Gastroesophageal sphincter (tissue), 3 donors: Measurements from ENCODE around the gene PCDHA6.

Experiments
- EP300 ChIP-seq: sonication (generic); formaldehyde crosslinking; IDR thresholded peaks from one replicate; pipeline ENCODE4 v1.6.1; 2017; ENCODE audit warnings: antibody characterized with exemption, mild to moderate bottlenecking
- POLR2A ChIP-seq, 2 donors: fragments of 450-650 bp; IDR thresholded peaks; one replicate each; pipeline ENCODE4 v1.6.1; 2017; ENCODE audit warnings: antibody characterized with exemption in 2 of 2, mild to moderate bottlenecking in 2 of 2, moderate library complexity in 1 of 2
- TF ChIP-seq, protein P1 (sequence below), 4 experiments: fragments of 200-600 bp in 2 of 4; fragments of 450-650 bp in 2 of 4; sonication (generic) in 1 of 4; IDR thresholded peaks; one replicate each; pipeline ENCODE4 v1.5.1; 2017 to 2019; ENCODE audit warnings: antibody characterized with exemption in 4 of 4, mild to moderate bottlenecking in 2 of 4, moderate library complexity in 2 of 4

- TF ChIP-seq, protein P1, sequence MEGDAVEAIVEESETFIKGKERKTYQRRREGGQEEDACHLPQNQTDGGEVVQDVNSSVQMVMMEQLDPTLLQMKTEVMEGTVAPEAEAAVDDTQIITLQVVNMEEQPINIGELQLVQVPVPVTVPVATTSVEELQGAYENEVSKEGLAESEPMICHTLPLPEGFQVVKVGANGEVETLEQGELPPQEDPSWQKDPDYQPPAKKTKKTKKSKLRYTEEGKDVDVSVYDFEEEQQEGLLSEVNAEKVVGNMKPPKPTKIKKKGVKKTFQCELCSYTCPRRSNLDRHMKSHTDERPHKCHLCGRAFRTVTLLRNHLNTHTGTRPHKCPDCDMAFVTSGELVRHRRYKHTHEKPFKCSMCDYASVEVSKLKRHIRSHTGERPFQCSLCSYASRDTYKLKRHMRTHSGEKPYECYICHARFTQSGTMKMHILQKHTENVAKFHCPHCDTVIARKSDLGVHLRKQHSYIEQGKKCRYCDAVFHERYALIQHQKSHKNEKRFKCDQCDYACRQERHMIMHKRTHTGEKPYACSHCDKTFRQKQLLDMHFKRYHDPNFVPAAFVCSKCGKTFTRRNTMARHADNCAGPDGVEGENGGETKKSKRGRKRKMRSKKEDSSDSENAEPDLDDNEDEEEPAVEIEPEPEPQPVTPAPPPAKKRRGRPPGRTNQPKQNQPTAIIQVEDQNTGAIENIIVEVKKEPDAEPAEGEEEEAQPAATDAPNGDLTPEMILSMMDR (IDR thresholded peaks at IDR 0.05) = no peak
- TF ChIP-seq POLR2A (IDR thresholded peaks at IDR 0.05) (no peak), EP300 (no peak)
Observed at GRCh38 chr5:140822281-140822629, 5.5 kb upstream of the PCDHA6 start.
